ENCODE measurements around the gene S100P.

GRCh38 chr4:6681191-6681590, 12.5 kb upstream of the S100P start:
- no peak for TF ChIP-seq CTCF (IDR thresholded peaks at IDR 0.05; ENCODE audit: borderline replicate concordance, extremely low read depth, low read length, poor library complexity, severe bottlenecking)
- no peak for TF ChIP-seq EZH2 (IDR thresholded peaks at IDR 0.05; ENCODE audit: borderline replicate concordance, low read depth, low read length, severe bottlenecking)

All from DND-41 (cell line).